ENCODE data around the gene RPL39L. TPM values are rescaled to one million over a fixed set of nuclear protein-coding genes. Genes with fewer than 3 reads are reported as not detected.

Gene RPL39L
- total RNA-seq, 1 donor from 2014 or later = 13.4 TPM

DNA sequence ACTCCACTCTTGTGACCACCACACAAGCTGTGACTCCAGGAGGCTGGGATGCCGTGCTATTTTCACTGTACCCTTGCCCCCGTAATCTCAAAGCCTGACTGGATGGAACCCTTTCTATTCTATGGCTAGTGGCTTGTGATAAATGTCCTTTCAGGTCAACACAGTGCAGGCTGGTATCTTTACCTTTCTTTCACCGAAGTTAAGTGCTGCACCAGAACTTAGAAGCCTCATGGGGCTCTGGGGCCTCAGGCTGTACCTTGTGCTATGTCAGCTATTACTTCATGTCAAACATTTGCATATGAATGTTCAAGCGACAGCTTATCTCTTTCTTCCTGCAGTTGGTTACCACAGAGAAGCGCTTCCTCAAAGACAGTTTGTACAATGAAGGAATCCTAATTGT lies 66.8 kb downstream of the RPL39L start:
- Mint-ChIP-seq H3K36me3 (peaks cover 29% of the 10 kb centered on the region), H3K9me3 (peaks cover 7% of the 10 kb centered on the region), H3K27me3 (ENCODE audit: low read depth) (no peaks in the 10 kb centered on the region), H3K27ac (no peak overlapping the region), H3K4me1 (no peaks in the 10 kb centered on the region), H3K4me3 (no peak overlapping the region)
- TF ChIP-seq, protein P1, sequence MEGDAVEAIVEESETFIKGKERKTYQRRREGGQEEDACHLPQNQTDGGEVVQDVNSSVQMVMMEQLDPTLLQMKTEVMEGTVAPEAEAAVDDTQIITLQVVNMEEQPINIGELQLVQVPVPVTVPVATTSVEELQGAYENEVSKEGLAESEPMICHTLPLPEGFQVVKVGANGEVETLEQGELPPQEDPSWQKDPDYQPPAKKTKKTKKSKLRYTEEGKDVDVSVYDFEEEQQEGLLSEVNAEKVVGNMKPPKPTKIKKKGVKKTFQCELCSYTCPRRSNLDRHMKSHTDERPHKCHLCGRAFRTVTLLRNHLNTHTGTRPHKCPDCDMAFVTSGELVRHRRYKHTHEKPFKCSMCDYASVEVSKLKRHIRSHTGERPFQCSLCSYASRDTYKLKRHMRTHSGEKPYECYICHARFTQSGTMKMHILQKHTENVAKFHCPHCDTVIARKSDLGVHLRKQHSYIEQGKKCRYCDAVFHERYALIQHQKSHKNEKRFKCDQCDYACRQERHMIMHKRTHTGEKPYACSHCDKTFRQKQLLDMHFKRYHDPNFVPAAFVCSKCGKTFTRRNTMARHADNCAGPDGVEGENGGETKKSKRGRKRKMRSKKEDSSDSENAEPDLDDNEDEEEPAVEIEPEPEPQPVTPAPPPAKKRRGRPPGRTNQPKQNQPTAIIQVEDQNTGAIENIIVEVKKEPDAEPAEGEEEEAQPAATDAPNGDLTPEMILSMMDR (IDR thresholded peaks at IDR 0.05; ENCODE audit: unreplicated experiment) = no peak
- DNase-seq (ENCODE audit: low spot score in 2 of 2, unreplicated experiment in 2 of 2) = no peak

DNA sequence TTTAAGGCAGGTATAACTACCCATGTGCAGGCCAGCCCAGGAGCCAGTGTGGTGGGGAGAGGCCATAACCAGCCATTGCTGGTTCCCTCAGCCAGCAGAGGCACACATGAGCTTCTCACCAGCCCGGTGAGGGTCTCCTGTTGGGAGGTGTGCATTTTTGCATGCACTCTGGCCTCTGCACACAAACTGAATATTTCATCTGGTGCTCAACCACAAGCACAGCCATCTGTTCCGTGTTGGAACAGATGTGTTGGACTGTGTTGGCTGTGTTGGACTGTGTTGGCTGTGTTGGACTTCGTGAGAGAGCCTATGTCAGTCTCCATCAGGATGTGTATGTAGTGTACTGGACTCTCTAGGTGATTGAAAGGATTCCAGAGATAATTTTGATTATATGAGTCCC lies 67.2 kb downstream of the RPL39L start:
- Mint-ChIP-seq H3K9me3 (peaks cover 7% of the 10 kb centered on the region), H3K36me3 (peaks cover 29% of the 10 kb centered on the region), H3K4me1 (no peaks in the 10 kb centered on the region), H3K27me3 (ENCODE audit: low read depth) (no peaks in the 10 kb centered on the region), H3K27ac (no peak overlapping the region), H3K4me3 (no peak overlapping the region)
- TF ChIP-seq, protein P1 (IDR thresholded peaks at IDR 0.05; ENCODE audit: unreplicated experiment) = no peak
- DNase-seq (ENCODE audit: low spot score in 2 of 2, unreplicated experiment in 2 of 2) = no peak

Other genes with a start within 250 kb of the RPL39L start
- gene ST6GAL1, start 209.0 kb downstream of the RPL39L start, total RNA-seq = 38.7 to 50.3 TPM (median 45.8 TPM) in 3 replicates
- not detected in 3 replicates for gene RTP1, start 58.0 kb upstream of the RPL39L start, total RNA-seq
- gene MASP1, start 152.2 kb upstream of the RPL39L start, total RNA-seq = 1.4 to 2.4 TPM (median 1.5 TPM) in 3 replicates
- 0.75 to 1.1 TPM (median 0.83 TPM) in 3 replicates for gene RTP4, start 228.9 kb upstream of the RPL39L start, total RNA-seq